ENCODE measurements around the gene ATP6V0A1.

ATP6V0A1 gene

DNA sequence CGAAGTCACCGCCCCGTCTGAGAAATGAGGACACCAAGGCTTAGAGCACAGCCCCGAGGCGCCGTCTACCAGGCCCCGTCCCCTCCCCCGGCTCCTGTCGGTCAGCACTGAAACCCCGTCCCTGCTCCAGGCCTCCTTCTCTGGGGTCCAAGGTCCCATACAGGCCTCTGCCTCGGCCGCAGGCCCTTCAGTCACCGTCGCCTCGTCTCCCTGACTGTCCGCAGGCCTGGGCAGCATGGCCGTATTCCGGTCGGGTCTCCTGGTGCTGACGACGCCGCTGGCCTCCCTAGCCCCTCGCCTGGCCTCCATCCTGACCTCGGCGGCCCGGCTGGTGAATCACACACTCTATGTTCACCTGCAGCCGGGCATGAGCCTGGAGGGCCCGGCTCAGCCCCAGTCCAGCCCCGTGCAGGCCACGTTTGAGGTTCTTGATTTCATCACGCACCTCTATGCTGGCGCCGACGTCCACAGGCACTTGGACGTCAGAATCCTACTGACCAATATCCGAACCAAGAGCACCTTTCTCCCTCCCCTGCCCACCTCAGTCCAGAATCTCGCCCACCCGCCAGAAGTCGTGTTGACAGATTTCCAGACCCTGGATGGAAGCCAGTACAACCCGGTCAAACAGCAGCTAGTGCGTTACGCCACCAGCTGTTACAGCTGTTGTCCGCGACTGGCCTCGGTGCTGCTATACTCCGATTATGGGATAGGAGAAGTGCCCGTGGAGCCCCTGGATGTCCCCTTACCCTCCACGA is 103.9 kb downstream of the ATP6V0A1 start:
- peak; percentile 27 for DNase-seq (ENCODE audit: low spot score)

DNA sequence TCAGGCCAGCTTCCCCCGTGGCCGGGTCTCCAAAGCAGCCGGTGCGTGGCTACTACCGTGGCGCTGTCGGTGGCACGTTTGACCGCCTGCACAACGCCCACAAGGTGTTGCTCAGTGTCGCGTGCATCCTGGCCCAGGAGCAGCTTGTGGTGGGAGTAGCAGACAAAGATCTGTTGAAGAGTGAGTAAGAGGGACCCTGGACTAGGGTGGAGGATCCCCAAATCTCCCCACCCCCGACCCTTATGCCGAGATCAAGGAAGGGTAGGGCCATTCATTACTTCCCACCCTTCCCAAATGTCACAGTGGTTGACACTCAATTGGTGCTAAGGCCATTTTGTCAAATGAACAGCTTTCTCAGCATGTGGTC is 104.4 kb downstream of the ATP6V0A1 start:
- DNase-seq (ENCODE audit: low spot score): no peak

DNA sequence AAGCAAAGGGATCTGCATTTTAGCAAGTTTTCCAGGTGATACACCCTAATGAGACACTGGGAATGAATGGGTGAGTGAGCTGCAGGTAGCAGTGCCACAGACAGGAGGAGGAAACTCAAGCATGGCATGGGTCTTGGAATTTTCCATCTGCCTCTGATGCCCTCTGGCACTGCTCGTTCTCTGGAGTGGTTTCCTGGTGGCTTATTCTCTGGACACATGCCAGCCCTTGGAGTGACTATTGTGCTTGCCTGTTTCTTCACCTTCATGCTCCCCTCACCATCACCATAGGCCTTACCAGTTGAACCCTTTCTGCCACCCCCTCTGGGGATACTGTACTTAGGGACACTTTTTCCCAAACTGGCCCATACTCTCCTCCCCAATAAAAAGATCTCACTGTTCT is 104.9 kb downstream of the ATP6V0A1 start:
- DNase-seq (ENCODE audit: low spot score): no peak

DNA sequence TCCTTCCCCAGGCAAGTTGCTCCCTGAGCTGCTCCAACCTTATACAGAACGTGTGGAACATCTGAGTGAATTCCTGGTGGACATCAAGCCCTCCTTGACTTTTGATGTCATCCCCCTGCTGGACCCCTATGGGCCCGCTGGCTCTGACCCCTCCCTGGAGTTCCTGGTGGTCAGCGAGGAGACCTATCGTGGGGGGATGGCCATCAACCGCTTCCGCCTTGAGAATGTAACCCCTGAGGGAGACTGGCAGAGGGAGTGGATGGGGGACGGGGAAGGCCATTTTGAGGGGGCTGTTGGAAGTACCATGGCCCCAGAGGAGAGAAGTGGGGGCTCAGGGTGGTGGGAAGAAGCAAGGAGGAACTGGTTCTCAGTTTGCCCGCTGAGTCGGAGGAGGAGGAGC is 105.3 kb downstream of the ATP6V0A1 start:
- DNase-seq (ENCODE audit: low spot score): no peak

DNA sequence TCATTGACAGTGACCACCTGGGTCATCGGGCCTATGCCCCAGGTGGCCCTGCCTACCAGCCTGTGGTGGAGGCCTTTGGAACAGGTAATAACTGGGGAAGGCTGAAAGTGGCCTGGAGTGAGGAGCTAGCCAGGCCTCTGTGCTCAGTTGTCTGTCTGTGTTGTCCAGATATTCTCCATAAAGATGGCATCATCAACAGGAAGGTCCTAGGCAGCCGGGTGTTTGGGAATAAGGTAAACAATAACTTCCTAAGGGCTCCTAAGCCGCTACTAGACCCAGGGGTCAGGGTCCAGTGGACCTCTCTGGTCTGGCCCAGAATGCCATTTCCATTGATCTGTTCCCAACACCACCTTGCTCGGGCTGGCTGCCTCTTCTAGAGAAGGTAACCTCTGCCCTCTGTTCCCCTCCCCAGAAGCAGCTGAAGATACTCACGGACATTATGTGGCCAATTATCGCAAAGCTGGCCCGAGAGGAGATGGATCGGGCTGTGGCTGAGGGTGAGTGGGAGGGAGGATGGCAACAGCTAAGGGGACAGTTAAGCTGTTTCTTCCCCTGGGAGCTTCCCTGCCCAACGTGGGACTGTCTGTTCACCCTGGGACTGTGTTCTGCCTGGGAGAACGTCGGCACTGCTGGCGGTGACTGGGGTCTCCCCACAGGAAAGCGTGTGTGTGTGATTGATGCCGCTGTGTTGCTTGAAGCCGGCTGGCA is 106.3 kb downstream of the ATP6V0A1 start:
- no peak for DNase-seq (ENCODE audit: low spot score)

DNA sequence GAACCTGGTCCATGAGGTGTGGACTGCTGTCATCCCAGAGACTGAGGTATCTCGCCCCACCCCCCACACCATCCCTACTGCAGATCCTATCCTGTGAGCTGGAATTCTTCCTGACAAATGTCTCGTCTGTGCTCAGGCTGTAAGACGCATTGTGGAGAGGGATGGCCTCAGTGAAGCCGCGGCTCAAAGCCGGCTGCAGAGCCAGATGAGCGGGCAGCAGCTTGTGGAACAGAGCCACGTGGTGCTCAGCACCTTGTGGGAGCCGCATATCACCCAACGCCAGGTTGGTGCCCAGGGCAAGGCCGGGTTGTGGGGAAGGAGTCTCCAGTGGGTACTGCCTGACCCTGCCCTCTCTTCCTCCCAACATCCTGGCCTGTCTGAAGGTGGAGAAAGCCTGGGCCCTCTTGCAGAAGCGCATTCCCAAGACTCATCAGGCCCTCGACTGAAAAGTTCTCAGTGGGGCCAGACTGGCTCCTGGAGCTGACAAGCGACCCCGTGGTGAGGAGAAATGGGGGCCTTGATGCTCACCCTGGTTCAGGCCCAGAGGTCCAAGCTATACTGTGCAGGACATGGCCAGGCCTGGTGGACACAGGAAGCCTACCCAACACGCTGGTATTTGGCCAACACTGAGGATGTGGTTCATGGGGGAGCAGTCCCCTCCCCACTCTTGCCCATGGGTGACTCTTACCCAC is 107.0 kb downstream of the ATP6V0A1 start:
- no peak for DNase-seq (ENCODE audit: low spot score)

DNA sequence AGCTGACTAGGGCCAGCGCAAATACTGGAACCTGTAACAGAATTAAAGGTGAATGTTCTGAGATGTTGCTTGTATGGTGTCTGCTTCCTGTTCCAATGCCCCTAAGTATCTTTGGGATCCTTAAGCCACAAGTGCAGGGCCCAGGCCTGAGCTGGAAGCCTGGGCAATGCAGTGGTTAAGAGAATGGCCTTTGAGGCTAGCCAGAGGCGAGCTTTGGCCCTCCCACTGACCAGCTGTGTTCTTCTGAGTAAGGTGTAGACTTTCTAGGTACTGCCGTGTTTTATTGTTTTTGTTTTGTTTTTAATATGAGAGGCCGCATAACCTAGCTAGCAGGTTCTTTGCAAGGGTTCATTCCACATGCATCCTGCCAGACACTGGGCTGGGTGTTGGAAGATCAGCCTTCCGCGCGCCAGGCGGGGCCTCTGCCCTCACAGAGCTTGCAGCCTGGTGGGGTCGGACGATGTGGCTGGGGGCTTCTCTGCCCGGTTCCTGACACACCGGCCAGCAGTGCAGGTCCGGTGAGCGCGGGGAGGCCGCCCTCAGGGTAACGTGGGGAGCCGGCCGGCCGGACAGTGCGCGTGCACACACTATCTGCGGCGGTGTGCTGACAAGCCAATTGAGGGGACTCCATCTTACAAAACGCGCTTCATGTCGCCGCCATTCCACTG is 107.7 kb downstream of the ATP6V0A1 start:
- DNase-seq (ENCODE audit: low spot score): no peak

DNA sequence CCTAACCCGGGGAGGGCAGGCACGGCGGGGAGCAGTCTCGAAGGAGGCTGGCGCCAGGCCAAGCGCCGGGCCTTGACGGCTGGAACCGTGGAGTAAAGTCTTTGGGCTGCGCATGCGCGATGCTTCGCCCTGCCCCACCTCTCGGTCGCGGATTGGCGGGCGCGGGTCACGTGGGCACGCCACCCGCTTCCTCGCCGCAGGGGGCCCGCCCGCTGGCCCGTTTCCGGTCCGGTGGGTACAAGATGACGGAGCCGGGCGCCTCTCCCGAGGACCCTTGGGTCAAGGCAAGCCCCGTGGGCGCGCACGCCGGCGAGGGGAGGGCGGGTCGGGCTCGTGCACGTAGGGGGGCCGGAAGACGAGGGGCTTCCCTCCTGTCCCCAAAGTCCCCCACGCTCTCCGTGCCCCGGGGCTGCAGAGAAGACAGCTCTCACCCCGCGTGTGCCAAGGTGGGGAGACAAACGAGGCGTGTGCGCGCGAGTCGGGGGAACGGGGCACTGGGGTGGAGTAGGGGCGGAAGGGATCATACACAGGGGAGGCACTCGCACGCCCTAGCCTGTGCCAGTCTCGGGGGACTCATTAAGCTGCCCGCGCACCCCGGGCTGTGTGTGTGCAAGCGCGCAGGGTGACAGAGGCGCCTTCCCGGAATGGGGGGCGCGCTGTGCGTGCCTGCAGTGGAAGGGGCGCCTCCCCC is 108.3 kb downstream of the ATP6V0A1 start, which contains the start of gene MLX:
TSS of gene MLX (plus strand) at position 218 of the 691 bp plus-strand sequence. CDS start at position 243, 25 bp downstream.
- peak; percentile 100 for DNase-seq (ENCODE audit: low spot score)

DNA sequence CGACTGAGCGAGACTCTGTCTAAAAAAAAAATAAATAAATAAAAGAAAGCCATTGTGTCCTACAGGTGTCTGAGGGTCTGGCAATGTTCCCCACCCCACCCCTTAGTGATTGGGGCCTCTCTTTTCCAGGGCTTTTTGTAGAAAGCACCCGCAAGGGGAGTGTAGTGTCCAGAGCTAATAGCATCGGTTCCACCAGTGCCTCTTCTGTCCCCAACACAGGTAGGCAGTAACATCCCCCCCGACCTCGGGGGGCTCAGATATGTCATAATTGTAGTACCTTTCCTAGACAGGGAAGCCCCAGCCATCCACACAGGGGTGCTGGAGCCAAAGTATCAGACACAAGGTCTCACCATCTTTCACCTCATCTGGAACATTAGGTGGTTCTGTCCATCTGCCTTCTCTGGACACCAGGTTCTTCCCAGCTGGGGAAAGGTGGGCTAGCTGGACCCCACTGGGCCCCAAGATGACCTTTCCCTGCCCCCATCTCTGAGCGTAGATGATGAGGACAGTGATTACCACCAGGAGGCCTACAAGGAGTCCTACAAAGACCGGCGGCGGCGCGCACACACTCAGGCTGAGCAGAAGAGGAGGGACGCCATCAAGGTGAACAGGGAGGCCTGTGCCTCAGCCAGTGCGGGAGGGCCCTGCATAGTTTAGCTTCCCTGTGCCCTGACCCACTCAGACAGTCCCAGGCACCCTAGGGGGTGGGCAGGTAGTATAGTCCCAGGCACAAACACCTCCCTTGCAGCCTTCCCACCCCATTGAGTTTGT is 109.8 kb downstream of the ATP6V0A1 start:
- no peak for DNase-seq (ENCODE audit: low spot score)

DNA sequence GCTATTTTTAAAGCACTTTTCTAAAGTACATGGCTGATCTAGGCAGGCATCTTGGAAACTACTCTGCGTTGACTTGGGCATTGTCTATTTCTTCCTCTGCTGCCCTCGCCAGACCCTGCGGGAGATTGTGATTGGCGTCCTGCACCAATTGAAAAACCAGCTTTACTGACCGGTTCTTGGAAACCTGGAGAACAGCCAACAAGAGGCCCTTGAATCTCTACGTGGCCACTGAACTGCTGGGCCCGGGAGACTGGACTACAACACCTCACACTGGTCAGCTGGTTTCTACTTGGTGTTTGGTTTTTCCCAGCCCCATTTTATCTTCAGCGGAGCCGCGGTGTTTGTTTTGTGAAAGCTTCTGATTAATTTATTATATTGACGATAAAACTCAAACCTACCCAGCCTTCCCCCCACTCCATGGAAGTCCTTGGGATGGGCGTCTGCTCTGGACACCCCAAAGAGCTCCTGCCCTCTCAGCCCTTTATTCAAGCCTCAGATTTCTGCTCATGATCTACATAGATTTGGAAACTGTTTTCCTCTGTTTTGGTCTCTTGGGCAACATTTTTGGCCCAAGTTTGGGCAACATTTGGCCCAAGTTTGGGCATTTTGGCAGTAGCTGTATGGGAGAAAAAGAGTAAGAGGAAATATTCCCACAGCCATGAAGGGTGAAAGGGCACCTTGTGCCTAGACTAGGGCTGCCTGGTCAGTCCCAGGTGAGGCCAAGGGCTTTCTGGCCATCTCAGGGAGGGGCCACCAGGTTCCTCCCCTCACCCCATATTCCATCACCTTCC is 113.0 kb downstream of the ATP6V0A1 start:
- no peak for DNase-seq (ENCODE audit: low spot score)
